ENCODE results near the gene CKMT2.

The CKMT2 gene

DNA sequence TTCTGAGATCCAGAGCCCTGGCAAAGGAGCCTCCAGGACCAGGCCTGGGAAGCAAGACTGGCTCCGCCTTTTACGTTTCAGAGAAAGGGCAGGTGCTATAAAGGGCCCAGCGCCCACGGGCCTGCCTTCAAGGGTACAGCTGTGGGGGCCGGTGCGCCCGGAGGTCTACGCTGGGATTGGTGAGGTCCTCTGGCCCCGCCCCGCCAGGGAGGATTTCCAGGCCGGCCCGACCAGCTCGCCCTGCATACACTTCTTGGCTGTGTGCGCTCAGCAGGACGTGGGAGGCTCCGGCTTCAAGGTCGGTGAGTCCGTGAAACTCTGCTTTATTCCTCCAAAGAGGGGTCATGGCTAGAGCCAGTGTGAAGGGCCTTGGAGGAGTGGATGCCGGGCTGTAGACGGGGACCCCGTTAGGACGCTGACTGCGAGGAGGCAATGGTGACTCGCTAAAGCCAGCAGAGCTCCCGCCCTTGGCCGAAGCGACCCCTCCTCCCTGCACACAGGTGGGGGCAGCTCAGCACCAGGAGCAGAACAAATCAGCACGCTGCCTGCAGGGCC is at the start of gene CKMT2:
Gene CKMT2, plus strand, starts transcription at position 243 of the 555 bp plus-strand sequence. CDS start 17,811 bp downstream, outside the sequence.
- DNase-seq: no peak

DNA sequence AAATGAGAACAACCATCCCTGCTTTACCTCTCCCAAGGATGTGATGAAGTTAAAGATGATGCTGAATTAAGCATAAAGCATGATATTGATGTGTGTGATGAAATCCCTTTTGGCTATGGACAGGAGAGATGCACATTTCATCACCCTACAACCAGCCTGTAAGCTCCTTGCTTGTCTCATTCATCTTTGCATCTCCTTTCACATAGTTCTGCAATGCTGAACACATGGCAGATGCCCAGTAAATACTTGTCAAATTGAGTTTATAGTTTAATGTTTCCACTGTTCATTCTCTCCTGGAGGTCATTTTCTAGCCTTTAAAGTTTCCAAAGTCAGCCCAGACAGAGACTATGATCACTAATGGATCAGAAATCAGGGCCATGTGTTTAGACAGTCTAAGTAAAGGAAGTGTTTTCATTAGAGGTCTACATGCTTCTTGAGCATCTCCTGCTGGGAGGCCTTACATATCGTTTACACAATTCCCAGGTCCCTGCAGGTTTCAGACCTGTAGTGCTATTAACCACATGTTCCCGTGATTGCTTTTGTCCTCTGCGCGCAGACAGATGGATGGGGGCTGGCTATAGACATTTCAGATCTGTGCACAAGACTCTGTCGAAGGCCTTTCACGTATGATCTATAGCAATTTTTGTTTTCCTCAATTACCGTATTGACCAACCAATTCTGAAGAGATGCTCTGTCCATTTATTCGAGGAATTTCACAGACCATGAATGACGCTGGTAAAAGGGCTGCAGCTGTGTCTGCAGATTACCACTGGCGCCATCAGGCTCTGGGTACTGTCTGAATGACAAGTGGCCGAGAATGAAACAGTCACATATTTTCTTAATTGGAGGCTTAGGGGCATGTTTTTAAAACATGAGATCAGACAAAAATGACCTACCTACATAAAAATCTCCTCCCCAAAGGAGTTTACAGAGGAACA is 49.0 kb upstream of the CKMT2 start:
- no peak for DNase-seq

DNA sequence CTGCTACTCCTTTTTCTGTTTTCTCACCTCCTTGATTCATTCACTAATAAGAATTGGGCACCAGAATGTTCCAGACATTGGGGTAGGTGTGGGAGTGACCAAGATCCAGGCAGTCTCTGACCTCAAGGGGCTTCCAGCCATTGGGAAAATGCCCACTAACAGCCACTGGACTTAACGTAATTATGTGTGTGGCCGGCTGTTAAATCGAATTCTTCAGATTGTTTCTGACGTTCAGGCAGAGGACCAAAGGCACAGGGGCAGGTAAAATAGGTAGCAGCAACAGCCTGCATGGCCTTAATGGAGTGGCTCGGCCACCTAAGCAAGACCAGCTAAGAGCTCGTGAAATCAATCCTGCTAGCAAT is 48.4 kb upstream of the CKMT2 start:
- DNase-seq: no peak

DNA sequence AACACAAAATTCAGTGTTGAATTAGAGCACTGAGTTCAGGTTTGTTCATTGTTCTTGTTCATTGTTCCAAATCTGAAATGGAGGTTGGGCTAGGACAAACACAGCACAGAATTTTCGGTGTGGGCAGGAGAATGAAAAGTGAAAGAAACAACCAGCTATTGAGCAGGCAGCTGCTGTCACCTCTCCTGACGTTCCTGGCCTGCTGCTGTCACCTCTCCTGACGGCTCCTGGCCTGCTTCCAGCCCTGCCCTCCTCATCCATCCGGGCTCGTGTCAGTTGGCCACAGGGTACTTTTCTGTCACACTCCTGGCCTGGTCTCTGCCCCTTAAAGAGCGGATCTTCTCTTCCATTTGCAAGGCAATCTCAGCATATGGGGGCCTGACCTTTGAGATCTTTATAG is 45.2 kb upstream of the CKMT2 start:
- DNase-seq: no peak

DNA sequence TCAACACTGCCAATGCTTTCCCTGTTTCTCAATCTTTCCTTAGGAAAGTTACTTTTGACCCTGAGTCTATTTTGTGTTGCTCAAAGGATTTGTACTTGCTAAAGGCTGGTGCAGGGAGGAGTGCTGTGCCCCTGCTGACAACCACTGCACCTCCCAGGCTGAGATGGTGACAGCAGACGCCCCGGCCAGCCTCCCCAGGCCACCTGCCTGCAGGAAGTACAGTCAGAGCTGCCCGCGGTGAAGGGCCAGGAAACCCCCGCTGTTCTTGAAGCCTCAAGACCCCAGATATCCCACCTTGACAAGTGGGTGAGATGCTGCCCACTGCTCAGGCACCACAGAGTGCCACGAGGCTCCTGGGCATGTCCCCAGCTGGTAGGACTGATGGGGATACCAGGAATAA is 44.2 kb upstream of the CKMT2 start:
- no peak for DNase-seq

DNA sequence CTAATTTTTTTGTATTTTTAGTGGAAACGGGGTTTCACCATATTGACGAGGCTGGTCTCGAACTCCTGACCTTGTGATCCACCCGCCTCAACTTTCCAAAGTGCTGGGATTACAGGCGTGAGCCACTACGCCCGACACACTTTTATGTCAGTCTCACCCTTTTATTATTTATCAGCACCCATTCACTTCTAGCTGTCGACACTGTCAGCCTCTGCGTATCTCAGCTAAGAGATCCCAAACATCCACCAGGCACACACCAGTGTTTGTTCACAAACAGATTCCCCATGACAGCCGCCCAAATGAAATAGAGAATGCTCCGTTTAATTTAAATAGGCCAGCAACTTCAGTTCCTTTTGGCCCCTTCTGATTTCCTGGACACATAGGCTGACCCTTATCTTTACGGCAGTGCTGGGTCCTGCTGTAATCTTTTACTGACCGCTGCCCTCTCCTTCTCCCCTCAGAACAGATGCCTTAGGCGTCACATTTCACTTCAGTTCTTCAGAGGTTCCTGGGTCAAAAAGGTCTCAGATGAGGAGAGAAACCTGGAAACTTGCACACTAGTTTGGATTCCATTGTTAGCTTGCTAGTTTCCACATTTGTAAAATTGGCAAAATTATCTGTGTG is 43.1 kb upstream of the CKMT2 start:
- no peak for DNase-seq

DNA sequence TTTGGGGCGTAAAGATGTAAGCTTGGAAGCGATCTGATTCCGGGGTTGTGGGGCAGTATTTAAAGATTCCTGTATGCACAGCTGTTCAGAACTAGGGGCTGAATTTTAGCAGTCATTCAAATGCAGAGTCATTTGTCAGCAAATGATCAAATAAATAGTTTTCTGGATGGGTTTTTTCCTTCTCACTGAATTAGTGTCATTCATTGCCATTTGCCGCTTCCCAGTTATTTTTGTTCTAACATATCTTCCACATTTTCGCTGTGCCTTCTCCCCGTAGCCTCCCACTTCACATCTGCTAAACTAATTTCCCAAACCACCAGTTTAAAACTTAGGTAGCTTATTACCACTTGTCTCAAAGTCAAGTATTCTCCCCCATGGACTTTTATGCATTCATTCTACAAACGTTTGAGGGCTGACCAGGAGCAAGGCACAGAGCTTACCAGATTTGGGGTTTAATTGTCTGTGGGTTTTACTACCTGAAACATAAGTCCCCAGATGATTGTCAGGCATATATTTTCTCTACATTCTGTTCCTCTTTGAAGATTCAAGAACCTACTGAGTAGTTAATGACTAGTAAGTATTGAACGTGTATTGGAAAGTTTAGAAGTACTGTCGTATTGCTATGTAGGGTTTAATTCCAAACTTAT is 41.3 kb upstream of the CKMT2 start:
- no peak for DNase-seq

DNA sequence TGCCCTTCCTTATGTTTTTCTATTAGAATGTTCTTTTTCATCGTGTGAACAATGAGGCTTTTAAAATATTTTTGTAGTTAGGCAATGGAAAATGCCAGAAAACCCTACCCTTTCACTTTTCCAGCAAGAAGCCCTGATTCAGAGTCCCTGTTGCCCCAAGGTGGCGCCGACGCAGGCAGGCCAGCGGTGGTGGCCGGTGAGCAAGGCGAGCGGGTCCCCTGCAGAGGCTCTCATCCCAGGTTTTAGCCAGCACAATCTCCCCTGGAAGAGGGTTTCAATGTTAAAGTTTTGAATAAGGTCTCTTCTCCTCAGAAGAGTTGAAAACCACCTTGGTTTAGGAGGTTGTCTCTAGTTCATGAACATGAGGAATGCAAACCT is 40.8 kb upstream of the CKMT2 start:
- no peak for DNase-seq

DNA sequence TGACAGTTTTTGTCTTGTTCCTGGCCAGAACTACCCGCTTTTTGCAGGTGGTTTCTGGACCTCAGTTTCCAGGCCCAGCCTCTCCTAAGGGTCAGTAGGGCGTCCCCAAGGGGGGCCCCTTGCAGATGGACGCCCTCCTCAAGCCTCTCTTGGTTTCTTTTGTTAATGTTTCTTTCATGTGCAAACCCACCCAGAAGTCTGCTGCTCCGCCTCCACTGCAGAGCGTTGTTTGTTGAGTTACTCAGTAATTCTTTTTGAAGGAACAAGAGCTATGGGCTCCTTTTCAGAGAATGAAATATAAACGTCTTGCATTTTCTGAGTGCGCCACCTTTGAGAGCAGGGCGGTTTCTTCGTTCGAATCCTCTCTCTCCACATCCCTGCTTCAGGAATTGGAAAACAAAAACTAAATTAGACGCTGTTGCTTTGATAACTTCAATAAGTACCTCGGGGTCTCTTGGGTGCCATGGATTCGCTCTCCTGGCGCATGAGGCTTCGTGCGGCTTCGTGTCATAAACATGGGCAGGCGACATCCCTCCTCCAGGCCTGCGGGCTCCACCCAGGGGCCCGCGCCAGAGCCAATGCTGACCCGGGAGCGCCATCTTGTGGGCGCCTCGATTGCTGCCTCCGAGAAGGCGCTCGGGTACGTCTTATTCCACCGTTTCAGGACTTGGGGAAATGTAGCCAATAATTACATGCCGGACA is 38.3 kb upstream of the CKMT2 start:
- peak; percentile 82 for DNase-seq

DNA sequence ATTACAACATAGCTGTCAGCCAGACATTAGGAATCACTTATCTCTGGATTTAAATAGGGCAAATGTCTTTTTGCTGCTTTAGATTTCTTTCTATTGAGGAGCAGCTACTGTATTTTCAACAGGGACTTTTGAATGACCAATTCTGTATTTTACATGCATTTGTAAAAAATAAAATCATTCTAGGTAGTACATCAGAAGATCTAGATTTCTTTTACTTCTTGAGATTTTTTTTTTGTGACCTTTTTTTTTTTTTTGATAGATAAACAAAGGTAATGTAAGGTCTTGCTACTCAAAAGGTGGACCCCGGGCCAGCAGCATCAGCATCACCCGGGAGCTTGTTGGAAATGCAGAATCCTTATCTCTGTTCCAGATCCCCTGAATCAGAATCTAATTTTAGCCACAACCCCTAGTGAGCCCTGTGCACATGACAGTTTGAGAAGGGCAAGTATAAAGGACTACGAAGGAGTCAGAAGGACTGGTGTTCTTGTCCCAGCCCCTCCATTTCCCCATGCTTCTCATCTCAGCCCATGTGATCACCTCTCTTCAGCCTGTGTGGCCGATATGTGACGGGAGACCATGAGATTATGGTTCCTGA is 37.7 kb upstream of the CKMT2 start:
- no peak for DNase-seq

DNA sequence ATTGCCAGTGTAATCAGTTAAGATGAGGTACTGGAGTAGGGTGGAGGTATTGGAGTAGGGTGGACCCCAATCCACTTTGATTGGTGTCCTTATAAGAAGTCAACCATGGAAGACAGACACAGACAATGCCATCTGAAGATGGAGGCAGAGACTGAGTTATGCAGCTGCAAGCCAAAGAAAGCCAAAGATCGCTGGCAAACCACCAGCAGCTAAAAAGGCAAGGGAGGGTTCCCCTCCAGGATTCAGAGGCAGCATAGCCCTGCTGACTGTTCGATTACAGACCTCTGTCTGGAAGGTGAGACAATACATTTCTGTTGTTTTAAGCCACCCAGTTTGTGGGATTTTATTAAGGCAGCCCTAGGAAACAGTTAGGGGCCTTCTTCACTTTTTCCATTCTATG is 30.5 kb upstream of the CKMT2 start:
- no peak for DNase-seq

DNA sequence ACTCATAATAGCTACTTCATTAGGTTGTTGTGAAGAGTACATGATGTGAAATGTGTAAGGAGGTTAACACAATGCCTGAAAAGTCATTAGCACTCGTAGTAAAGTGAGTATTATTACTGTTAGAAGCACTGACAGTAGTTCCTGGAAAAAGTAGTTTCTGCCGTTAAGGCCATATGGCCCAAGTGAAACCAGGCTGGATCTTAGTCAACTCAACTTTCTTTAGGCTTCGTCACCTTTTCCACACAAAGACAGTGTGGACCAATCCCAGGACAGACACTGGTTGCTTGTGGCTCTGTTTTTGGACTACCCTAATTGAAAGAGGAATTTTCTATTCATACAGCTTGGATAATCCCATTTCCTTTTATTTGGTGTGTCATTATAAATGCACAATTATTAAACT is 29.4 kb upstream of the CKMT2 start:
- no peak for DNase-seq

DNA sequence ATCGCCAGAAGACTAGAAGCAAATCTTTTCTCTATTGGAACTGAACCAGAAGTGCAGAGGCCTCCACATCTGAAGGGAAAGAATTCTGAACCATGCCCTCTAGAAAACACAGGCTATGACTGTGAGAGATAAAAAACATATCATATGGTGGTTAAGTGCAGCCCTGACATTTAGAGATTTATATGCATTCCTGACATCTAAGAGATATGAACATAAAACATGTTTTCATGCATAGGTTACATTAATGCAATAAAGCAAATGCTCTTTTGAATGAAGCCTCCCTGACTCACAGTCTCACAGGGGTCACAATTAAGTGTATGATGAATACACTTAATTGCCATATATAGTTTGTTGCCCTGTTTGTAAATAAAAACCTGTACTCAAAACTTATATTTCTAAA is 28.9 kb upstream of the CKMT2 start:
- no peak for DNase-seq

DNA sequence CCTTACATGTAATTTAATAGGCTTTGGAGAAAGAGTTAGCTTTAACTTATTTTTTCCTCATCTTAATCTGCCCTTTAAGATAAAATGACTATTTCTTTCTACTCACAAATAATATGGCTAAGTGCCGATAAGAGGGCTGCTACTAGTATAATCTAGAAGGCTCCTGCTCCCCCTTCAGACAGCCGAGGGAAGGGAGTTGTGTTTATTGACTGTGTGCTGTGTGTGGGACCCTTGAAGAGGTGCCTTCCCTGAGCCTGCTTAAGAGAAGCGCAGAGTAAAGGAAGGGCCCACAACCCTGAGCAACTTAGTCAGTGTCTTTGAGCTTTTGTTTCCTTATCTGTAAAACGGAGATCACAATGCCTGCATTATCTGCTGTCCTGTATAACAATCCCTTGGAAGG is 28.1 kb upstream of the CKMT2 start:
- no peak for DNase-seq

DNA sequence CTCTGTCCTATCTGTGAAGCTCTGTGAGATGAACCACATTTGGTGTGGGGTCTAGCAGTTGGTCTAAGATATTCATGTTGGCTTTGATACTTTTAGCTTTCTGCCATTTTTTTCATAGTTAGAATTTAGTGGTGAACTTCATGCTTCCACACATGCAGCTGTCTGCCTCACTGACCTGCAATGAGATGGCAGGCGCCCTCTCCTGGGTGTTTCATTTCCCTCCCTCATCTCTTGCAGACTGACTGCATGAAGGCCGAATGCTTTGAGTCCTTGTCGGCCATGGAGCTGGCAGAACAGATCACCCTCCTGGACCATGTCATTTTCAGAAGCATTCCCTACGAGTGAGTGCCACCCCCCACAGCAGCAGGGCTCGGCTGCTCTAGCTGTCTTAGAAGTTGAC is 26.1 kb upstream of the CKMT2 start:
- no peak for DNase-seq

DNA sequence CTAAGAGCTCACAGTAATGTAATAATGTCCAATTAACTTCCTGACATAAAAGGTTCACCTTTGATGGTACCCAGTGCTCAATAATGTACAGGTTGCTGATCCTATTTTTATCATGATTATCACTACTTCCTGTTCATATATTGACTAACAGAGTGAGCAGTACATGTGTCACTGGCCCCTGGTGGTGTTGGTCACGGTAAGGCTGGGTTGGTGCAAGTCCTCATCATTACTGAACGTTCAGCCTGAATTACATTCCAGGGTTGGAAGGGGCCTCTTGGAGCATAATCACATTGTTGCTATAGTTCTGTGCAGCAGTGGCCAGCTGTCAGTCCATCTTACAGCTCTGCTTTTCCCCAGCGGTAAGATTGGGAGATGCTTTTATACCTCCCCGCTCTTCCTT is 24.2 kb upstream of the CKMT2 start:
- no peak for DNase-seq

DNA sequence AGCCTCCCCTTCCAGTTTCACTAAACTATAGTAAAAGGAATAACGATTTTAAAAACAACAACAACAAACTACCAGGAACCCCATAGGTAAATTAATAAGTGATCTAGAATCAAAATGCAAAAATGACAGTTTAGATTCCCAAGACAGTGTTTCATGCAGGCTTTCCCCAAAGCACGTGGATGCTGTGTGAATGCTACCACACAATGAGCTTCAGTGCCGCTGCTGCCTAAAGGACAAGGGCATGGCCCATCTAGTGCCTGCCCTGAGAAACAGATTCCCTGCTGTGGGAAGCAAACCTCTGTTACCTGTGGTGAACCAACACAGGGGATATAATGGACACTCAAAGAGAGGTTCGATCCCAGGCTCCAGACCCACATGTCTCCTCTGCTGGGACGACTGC is 23.7 kb upstream of the CKMT2 start:
- no peak for DNase-seq

DNA sequence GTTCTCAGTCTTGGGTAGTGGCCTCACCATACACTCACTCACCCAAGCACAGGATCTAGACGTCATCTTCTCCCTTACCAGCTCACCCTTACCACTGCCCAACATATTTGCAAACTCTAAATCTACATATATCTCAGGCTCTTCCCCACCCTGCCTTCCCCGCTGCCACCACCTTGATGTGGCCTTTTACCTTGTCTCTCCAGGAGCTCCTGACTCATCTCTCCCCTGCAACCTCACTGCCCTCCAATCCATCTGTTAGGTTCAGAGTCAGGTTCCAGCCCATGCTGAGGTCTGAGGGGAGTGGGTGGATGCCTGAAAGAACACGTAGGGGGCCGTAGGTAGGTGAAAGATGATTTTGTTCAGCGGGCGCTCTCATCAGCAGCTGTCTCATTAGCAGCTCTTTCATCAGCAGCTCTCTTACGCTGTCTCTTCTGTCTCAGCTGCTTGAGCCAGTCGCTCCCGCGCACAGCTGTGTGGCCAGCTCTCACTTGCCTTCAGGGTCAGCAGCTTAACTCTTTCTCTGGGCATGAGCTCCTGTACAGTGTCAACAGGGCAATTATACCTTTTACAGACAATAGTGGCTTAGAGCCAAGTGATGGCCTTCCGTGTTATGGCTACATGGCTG is 23.1 kb upstream of the CKMT2 start:
- peak; percentile 49 for DNase-seq

DNA sequence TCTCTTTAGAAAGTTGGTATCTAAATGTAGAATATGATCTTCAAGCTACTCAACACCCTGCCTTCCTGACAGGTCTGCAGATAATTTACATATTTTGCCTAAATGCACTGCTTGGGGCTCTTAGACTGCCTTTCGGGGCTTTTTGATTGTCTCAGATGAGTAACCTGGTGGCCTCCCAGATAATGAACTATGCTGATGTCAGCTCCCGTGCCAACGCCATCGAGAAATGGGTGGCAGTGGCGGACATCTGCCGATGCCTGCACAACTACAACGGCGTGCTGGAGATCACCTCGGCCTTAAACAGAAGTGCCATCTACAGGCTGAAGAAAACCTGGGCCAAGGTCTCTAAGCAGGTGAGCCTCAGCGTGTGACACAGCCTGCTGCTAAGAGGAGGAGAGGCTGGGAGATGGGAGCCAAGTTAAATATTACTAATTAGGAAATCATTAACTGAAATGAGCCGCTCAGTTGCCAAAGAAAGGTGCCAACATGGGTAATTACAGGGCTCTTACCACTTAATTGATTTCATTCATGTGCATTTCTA is 20.8 kb upstream of the CKMT2 start:
- no peak for DNase-seq

DNA sequence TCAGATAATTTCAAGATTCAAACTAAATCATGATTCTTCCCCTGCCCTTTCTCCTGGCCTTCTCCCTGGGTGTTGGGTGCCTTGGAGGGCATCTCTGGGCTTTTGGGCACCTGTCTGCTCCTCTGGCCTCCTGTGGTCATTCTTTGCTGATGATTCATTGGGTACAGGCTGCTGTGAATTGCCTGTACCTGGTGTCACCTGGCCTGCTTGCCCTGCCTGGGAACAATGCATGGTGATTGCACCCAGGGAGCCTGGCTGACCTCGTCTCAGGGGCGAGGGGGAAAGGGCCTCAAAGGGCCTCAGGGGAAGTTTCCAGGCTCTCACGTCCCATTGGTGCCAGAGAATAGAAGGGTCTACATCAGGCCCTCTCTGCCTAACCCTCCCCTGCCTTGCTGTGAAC is 20.1 kb upstream of the CKMT2 start:
- DNase-seq: no peak

DNA sequence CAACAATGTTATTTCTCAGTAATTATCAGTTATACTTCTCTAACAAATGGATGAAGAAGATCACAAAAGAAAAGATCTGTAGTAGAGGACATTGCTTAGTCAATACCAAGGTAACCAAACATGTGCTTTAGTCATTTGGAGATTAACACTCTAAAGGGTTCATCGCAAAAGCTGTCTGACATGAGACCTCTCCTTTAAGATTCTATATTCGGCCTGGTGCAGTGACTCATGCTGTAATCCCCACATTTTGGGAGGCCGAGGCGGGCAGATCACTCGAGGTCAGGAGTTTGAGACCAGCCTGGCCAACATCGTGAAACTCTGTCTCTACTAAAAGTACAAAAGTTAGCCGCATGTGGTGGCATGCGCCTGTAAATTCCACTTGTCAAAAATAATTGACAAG is 18.3 kb upstream of the CKMT2 start:
- DNase-seq: no peak

DNA sequence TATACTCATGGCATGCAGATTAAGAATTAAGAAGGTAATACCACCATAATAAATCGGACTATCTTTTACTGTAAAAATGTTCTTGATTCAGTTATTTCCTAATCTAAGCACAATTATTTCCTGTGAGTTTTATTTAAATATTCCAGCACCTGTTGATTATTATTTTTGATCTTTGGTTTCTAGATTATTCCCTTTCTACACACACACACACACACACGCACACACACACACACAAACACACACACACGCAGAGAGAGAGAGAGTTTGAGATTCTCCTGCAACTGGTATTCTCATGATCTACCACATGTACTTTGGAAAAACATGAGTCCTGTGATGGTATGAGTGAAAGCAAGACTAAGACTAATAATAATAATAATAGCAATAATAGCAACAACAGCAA is 17.0 kb upstream of the CKMT2 start:
- DNase-seq: no peak
